ENCODE results near the gene AMBP. TPM values are rescaled to one million over a fixed set of nuclear protein-coding genes. Genes with fewer than 3 reads are reported as not detected.

Gene AMBP
- total RNA-seq, 2 donors from 2014 or later, result 53.4 to 307 TPM

GRCh38 chr9:114081441-114082016 lies 3.4 kb upstream of the AMBP start:
- DNase-seq (peak in 2 of 4 donors; percentile 26 to 51), ATAC-seq (no peak)
- TF ChIP-seq CTCF (IDR thresholded peaks at IDR 0.05) (no peak), POLR2A (IDR thresholded peaks at IDR 0.05) (no peak)
- Histone ChIP-seq H3K36me3 (replicated peaks in 1 of 2; ENCODE audit: insufficient read depth in 1 of 2, low read depth in 2 of 2) (no peaks in the 10 kb centered on the region), H3K9me3 (no peaks in the 10 kb centered on the region), H3K4me1 (peaks cover 60% of the 10 kb centered on the region), H3K4me3 (no peak overlapping the region), H3K27me3 (no peaks in the 10 kb centered on the region), H3K27ac (peak overlapping the region; percentile 67 to 85 (median 72))
- intact Hi-C loops (cut with DNase I), result no loop called here
- 10 to 17% methylated on average over 6 of the region's 6 CpGs for WGBS, 2 donors

- WGBS, 2 donors, result 17 to 33% methylated on average over 7 of the region's 7 CpGs
- no peaks in the 10 kb centered on the region for H3K9me3 ChIP-seq
- peak; percentile 74 for ATAC-seq
- no peaks in the 10 kb centered on the region for H3K36me3 ChIP-seq (replicated peaks in 1 of 2; ENCODE audit: insufficient read depth in 1 of 2, low read depth in 2 of 2)
- H3K4me3 ChIP-seq, result no peak overlapping the region
- TF ChIP-seq CTCF (IDR thresholded peaks at IDR 0.05), result peak in 3 of 7 experiments; percentile 22 to 28 (median 23)
- TF ChIP-seq POLR2A (IDR thresholded peaks at IDR 0.05), result no peak
- intact Hi-C loops (cut with DNase I), result no loop called here
- DNase-seq, result peak; percentile 71 to 86 (median 78)
- peaks cover 60% of the 10 kb centered on the region for H3K4me1 ChIP-seq
- peak overlapping the region; percentile 67 to 85 (median 72) for H3K27ac ChIP-seq
- H3K27me3 ChIP-seq, result no peaks in the 10 kb centered on the region
Measured at GRCh38 chr9:114080773-114081440, 2.8 kb upstream of the AMBP start.

GRCh38 chr9:114080195-114080772 lies 2.2 kb upstream of the AMBP start:
- WGBS, 2 donors, result 70% methylated on average over 5 of the region's 5 CpGs
- ATAC-seq, result peak; percentile 9
- TF ChIP-seq POLR2A (IDR thresholded peaks at IDR 0.05) (no peak), CTCF (IDR thresholded peaks at IDR 0.05) (no peak)
- no peak for DNase-seq
- no peaks in the 10 kb centered on the region for H3K27me3 ChIP-seq
- no peaks in the 10 kb centered on the region for H3K9me3 ChIP-seq
- intact Hi-C loops (cut with DNase I), result no loop called here
- H3K4me3 ChIP-seq, result no peak overlapping the region
- H3K36me3 ChIP-seq (replicated peaks in 1 of 2; ENCODE audit: insufficient read depth in 1 of 2, low read depth in 2 of 2), result no peaks in the 10 kb centered on the region
- H3K27ac ChIP-seq, result peak overlapping the region; percentile 67 to 85 (median 72)
- peaks cover 64% of the 10 kb centered on the region for H3K4me1 ChIP-seq

GRCh38 chr9:114078781-114079156 lies 669 bp upstream of the AMBP start:
- DNase-seq, result no peak
- H3K27ac ChIP-seq, result peak overlapping the region; percentile 10 to 72 (median 60)
- H3K9me3 ChIP-seq, result no peaks in the 10 kb centered on the region
- TF ChIP-seq POLR2A (IDR thresholded peaks at IDR 0.05) (no peak), CTCF (IDR thresholded peaks at IDR 0.05) (no peak)
- peaks cover 64% of the 10 kb centered on the region for H3K4me1 ChIP-seq
- no peaks in the 10 kb centered on the region for H3K36me3 ChIP-seq (replicated peaks in 1 of 2; ENCODE audit: insufficient read depth in 1 of 2, low read depth in 2 of 2)
- no peak for ATAC-seq
- H3K4me3 ChIP-seq, result no peak overlapping the region
- H3K27me3 ChIP-seq, result no peaks in the 10 kb centered on the region
- WGBS, 2 donors, result 47 to 65% methylated on average over 7 of the region's 7 CpGs
- intact Hi-C loops (cut with DNase I), result no loop called here
